SK-N-SH (cell line): Measurements from ENCODE around the gene TBPL1. TPM values are rescaled to one million over a fixed set of nuclear protein-coding genes. Genes with fewer than 3 reads are reported as not detected.

Experiments used
- CTCF ChIA-PET: fragments of 300-600, 350-600 bp; formaldehyde crosslinking; extraction: SDS; loops from one replicate; lab custom pipeline; 2021; lab: Yijun Ruan, JAX
- POLR2A ChIA-PET: fragments of 350-600 bp; sonication (Branson Sonifier 250); formaldehyde crosslinking; extraction: SDS; loops from one replicate; lab custom pipeline; 2020; ENCODE audit warnings: antibody characterized with exemption, inconsistent platforms; lab: Yijun Ruan, JAX
- DNase-seq: peaks from one replicate; pipeline ENCODE4 v3.0.0; 2012
- H2AFZ ChIP-seq: fragments of 200-600 bp; sonication (generic); 2 replicates; pipeline ENCODE4 v1.8.1; 2016; ENCODE audit warnings: antibody characterized with exemption, mild to moderate bottlenecking, low read depth
- H3F3A ChIP-seq: fragments of 200-600 bp; sonication (generic); replicated peaks from 2 replicates; pipeline ENCODE3; 2016; ENCODE audit warnings: antibody characterized with exemption, mild to moderate bottlenecking; ENCODE audit not compliant: insufficient read depth
- H3K27ac ChIP-seq, 2 experiments: fragments of 200-500 bp in 1 of 2; fragments of 200-600 bp in 1 of 2; sonication (Bioruptor generic) in 1 of 2; sonication (generic), shearing (Covaris generic) in 1 of 2; 2 replicates each; pipeline versions ENCODE4 v1.5.1 to v1.6.1; 2014 to 2016; ENCODE audit warnings: low read depth in 2 of 2, inconsistent platforms in 1 of 2, low read length in 1 of 2, mild to moderate bottlenecking in 1 of 2, mixed read lengths in 1 of 2
- H3K27me3 ChIP-seq: fragments of 200-600 bp; sonication (generic), shearing (Covaris generic); 2 replicates; pipeline ENCODE4 v1.6.1; 2016; ENCODE audit warnings: mixed run types; ENCODE audit not compliant: insufficient read depth
- H3K36me3 ChIP-seq, 2 experiments: fragments of 200-500 bp in 1 of 2; fragments of 200-600 bp in 1 of 2; sonication (Bioruptor generic) in 1 of 2; sonication (generic) in 1 of 2; replicated peaks in 1 of 2; 2 replicates each; pipeline versions ENCODE3 to v1.5.1; 2014 to 2016; ENCODE audit warnings: low read length in 1 of 2, mild to moderate bottlenecking in 1 of 2; ENCODE audit not compliant: insufficient read depth in 2 of 2, control insufficient read depth in 1 of 2
- H3K4me1 ChIP-seq, 2 experiments: fragments of 200-500 bp in 1 of 2; fragments of 200-600 bp in 1 of 2; sonication (Bioruptor generic) in 1 of 2; sonication (generic), shearing (Covaris generic) in 1 of 2; 2 replicates each; pipeline versions ENCODE4 v1.5.1 to v1.6.1; 2014 to 2016; ENCODE audit warnings: low read depth in 1 of 2, low read length in 1 of 2, mixed run types in 1 of 2; ENCODE audit not compliant: insufficient read depth in 2 of 2, control insufficient read depth in 1 of 2
- H3K4me2 ChIP-seq: fragments of 200-600 bp; sonication (generic), shearing (Covaris generic); 2 replicates; pipeline ENCODE4 v1.6.1; 2017; ENCODE audit warnings: mixed run types
- H3K4me3 ChIP-seq, 2 experiments: fragments of 200-500 bp in 1 of 2; fragments of 200-600 bp in 1 of 2; sonication (Bioruptor generic) in 1 of 2; sonication (generic), shearing (Covaris generic) in 1 of 2; 2 replicates each; pipeline versions ENCODE4 v1.5.1 to v1.8.1; 2014 to 2016; ENCODE audit warnings: low read depth in 2 of 2, inconsistent platforms in 1 of 2, low read length in 1 of 2, mild to moderate bottlenecking in 1 of 2, mixed read lengths in 1 of 2, moderate library complexity in 1 of 2
- H3K79me2 ChIP-seq: fragments of 200-600 bp; sonication (generic); 2 replicates; pipeline ENCODE4 v1.8.1; 2017; ENCODE audit warnings: mild to moderate bottlenecking; ENCODE audit not compliant: insufficient read depth
- H3K9ac ChIP-seq: fragments of 200-600 bp; sonication (generic); 2 replicates; pipeline ENCODE4 v1.6.1; 2017; ENCODE audit warnings: mixed run types
- H3K9me2 ChIP-seq: fragments of 200-600 bp; sonication (generic); 2 replicates; pipeline ENCODE4 v1.6.1; 2017; ENCODE audit warnings: mixed run types
- H3K9me3 ChIP-seq: fragments of 200-600 bp; sonication (generic); 2 replicates; pipeline ENCODE4 v1.6.1; 2017; ENCODE audit warnings: mixed run types, mild to moderate bottlenecking, moderate library complexity
- H4K20me1 ChIP-seq: fragments of 200-600 bp; sonication (generic); 2 replicates; pipeline ENCODE4 v1.6.1; 2017; ENCODE audit warnings: mild to moderate bottlenecking, mixed run types; ENCODE audit not compliant: insufficient read depth
- CHD2 ChIP-seq: fragments of 150-350 bp; IDR thresholded peaks from 2 replicates; pipeline ENCODE4 v1.6.1; 2018; ENCODE audit warnings: low read length; ENCODE audit not compliant: partially characterized antibody
- ELF1 ChIP-seq: IDR thresholded peaks from 2 replicates; pipeline ENCODE4 v1.4.0; 2012
- FOXJ3 ChIP-seq: sonication (generic); formaldehyde crosslinking; IDR thresholded peaks from 2 replicates; pipeline ENCODE4 v1.5.1; 2020; ENCODE audit warnings: mild to moderate bottlenecking, missing genetic modification reagents
- GABPA ChIP-seq: IDR thresholded peaks from 2 replicates; pipeline ENCODE4 v1.4.0; 2012; ENCODE audit warnings: low read depth, mild to moderate bottlenecking
- IRF3 ChIP-seq: fragments of 150-350 bp; IDR thresholded peaks from 2 replicates; pipeline ENCODE4 v1.6.1; 2016; ENCODE audit warnings: mild to moderate bottlenecking, low read depth, low read length
- JUND ChIP-seq: IDR thresholded peaks from 2 replicates; pipeline ENCODE4 v1.4.0; 2012
- MAX ChIP-seq: IDR thresholded peaks from 2 replicates; pipeline ENCODE4 v1.4.0; 2012; ENCODE audit warnings: low read depth
- MEF2A ChIP-seq: IDR thresholded peaks from 2 replicates; pipeline ENCODE4 v1.4.0; 2012; ENCODE audit warnings: low read depth, borderline replicate concordance
- NFIC ChIP-seq: IDR thresholded peaks from 2 replicates; pipeline ENCODE4 v1.4.0; 2012; ENCODE audit warnings: borderline replicate concordance
- NRF1 ChIP-seq: IDR thresholded peaks from 2 replicates; pipeline ENCODE4 v1.6.1; 2012; ENCODE audit warnings: low read depth, mild to moderate bottlenecking, low read length
- PBX3 ChIP-seq: IDR thresholded peaks from 2 replicates; pipeline ENCODE4; 2012
- POLR2AphosphoS5 ChIP-seq: IDR thresholded peaks from 2 replicates; pipeline ENCODE4 v1.6.1; 2012; ENCODE audit warnings: low read depth, low read length
- RAD21 ChIP-seq: IDR thresholded peaks from 2 replicates; pipeline ENCODE4 v1.6.1; 2012; ENCODE audit warnings: mild to moderate bottlenecking, low read length
- REST ChIP-seq: IDR thresholded peaks from 2 replicates; pipeline ENCODE4 v1.6.1; 2012; ENCODE audit warnings: mild to moderate bottlenecking, low read depth, low read length, moderate library complexity
- RFX5 ChIP-seq: IDR thresholded peaks from 2 replicates; pipeline ENCODE4 v1.6.1; 2012; ENCODE audit warnings: mild to moderate bottlenecking, improper control_type of control experiment, low read length
- SMC3 ChIP-seq: IDR thresholded peaks from 2 replicates; pipeline ENCODE4 v1.6.1; 2012; ENCODE audit warnings: low read depth, low read length, improper control_type of control experiment
- USF1 ChIP-seq: IDR thresholded peaks from 2 replicates; pipeline ENCODE4 v1.4.0; 2012; ENCODE audit warnings: low read depth, borderline replicate concordance
- YY1 ChIP-seq: IDR thresholded peaks from 2 replicates; pipeline ENCODE4 v1.4.0; 2012; ENCODE audit warnings: low read depth, mild to moderate bottlenecking
- whole genome bisulfite sequencing: methylation state at CpG from one replicate; pipeline ENCODE4 v1.1.6; 2017; ENCODE audit warnings: low lambda C conversion rate; 5-methylcytosine and 5-hydroxymethylcytosine counted together
- polyA plus RNA-seq, 3 experiments: library from polyadenylated mRNA; depleted of rRNA; stranded (reverse); fragments of >200 nt; gene quantifications; 2 replicates each; pipeline ENCODE4 v1.2.3, GENCODE V29; 2012

The TBPL1 gene
- polyA plus RNA-seq, 1 of the 3 experiments (the other 2 are of a cell fraction) = 16.3 TPM

GRCh38 chr6:134015719-134016557 lies 62.9 kb downstream of the TBPL1 start:
- H3K36me3 ChIP-seq = no peaks in the 10 kb centered on the region
- ChIA-PET POLR2A (no interaction called here), CTCF (interaction anchor here (1.3 to 1.8 kb wide), 2 partner anchors 43 to 48 kb away, joined by 6 to 7 read pairs; no protein-coding TSS in a partner anchor)
- H3K4me1 ChIP-seq = no peaks in the 10 kb centered on the region
- H4K20me1 ChIP-seq = no peaks in the 10 kb centered on the region
- H3K4me2 ChIP-seq = no peak overlapping the region
- no peaks in the 10 kb centered on the region for H3K9me2 ChIP-seq
- H3K27me3 ChIP-seq = no peaks in the 10 kb centered on the region
- no peaks in the 10 kb centered on the region for H3K79me2 ChIP-seq
- H3K9ac ChIP-seq = no peak overlapping the region
- DNase-seq = no peak
- H3K4me3 ChIP-seq = no peak overlapping the region
- 52% methylated on average over 5 of the region's 5 CpGs for WGBS
- no peaks in the 10 kb centered on the region for H3K9me3 ChIP-seq
- TF ChIP-seq NRF1 (no peak), MEF2A (no peak), GABPA (no peak), NFIC (no peak), USF1 (no peak), MAX (no peak), FOXJ3 (CRISPR knock-in tag) (no peak), PBX3 (no peak), RAD21 (no peak), POLR2AphosphoS5 (no peak), RFX5 (no peak), CHD2 (no peak)
- no peaks in the 10 kb centered on the region for H3F3A ChIP-seq
- no peak overlapping the region for H3K27ac ChIP-seq
- no peak overlapping the region for H2AFZ ChIP-seq

GRCh38 chr6:134016558-134016814 lies 63.5 kb downstream of the TBPL1 start:
- POLR2A ChIA-PET = no interaction called here
- no peak overlapping the region for H2AFZ ChIP-seq
- no peaks in the 10 kb centered on the region for H3K79me2 ChIP-seq
- no peak for DNase-seq
- no peak overlapping the region for H3K27ac ChIP-seq
- CTCF ChIA-PET = interaction anchor here (1.3 to 1.8 kb wide), 2 partner anchors 43 to 47 kb away, joined by 6 to 7 read pairs; no protein-coding TSS in a partner anchor
- no peaks in the 10 kb centered on the region for H3F3A ChIP-seq
- no peaks in the 10 kb centered on the region for H3K27me3 ChIP-seq
- no peaks in the 10 kb centered on the region for H3K36me3 ChIP-seq
- no peaks in the 10 kb centered on the region for H3K4me1 ChIP-seq
- no peak overlapping the region for H3K9ac ChIP-seq
- no peaks in the 10 kb centered on the region for H4K20me1 ChIP-seq
- H3K9me3 ChIP-seq = no peaks in the 10 kb centered on the region
- no peaks in the 10 kb centered on the region for H3K9me2 ChIP-seq
- no peak overlapping the region for H3K4me2 ChIP-seq
- no peak overlapping the region for H3K4me3 ChIP-seq
- TF ChIP-seq CHD2 (no peak), IRF3 (no peak), PBX3 (no peak), ELF1 (no peak), YY1 (no peak), REST (no peak), MEF2A (no peak), SMC3 (no peak), JUND (no peak)
